ENCODE measurements around the gene ASAP2. TPM values are rescaled to one million over a fixed set of nuclear protein-coding genes. Genes with fewer than 3 reads are reported as not detected.

Gene ASAP2
- polyA plus RNA-seq, 1 donor (not counting 4 experiments of a cell fraction or from before 2014, with no cell fraction given), result 54.2 TPM

GRCh38 chr2:9271691-9272090 is 65.1 kb downstream of the ASAP2 start:
- Histone ChIP-seq H2AFZ (ENCODE audit: control insufficient read depth, low read length) (no peak overlapping the region), H3K9ac (ENCODE audit: control insufficient read depth, extremely low read depth, insufficient read depth, low read length) (no peak overlapping the region), H4K20me1 (ENCODE audit: control insufficient read depth, extremely low read depth, insufficient read depth, low read length) (no peaks in the 10 kb centered on the region), H3K4me1 (ENCODE audit: control insufficient read depth, extremely low read depth, insufficient read depth, low read length) (peaks cover 20% of the 10 kb centered on the region), H3K27me3 (ENCODE audit: control insufficient read depth, extremely low read depth, insufficient read depth, low read length) (no peaks in the 10 kb centered on the region), H3K79me2 (ENCODE audit: control insufficient read depth, insufficient read depth, low read length) (peaks cover 95% of the 10 kb centered on the region), H3K36me3 (ENCODE audit: control insufficient read depth in 2 of 2, extremely low read depth in 1 of 2, insufficient read depth in 2 of 2, low read length in 2 of 2) (peaks cover 6 to 15% of the 10 kb centered on the region in 2 experiments), H3K9me1 (ENCODE audit: control insufficient read depth, extremely low read depth, insufficient read depth, low read length) (no peaks in the 10 kb centered on the region), H3K9me3 (ENCODE audit: control insufficient read depth, low read depth, low read length) (peaks cover 3% of the 10 kb centered on the region), H3K27ac (ENCODE audit: control insufficient read depth, insufficient read depth, low read length) (no peak overlapping the region), H3K4me3 (ENCODE audit: control insufficient read depth in 2 of 3, extremely low read depth in 1 of 3, insufficient read depth in 2 of 3, low read depth in 1 of 3, low read length in 3 of 3) (no peak overlapping the region), H3K4me2 (ENCODE audit: control insufficient read depth, extremely low read depth, insufficient read depth, low read depth, low read length) (no peak overlapping the region)
- dilution Hi-C loops (cut with MboI; ENCODE audit: extremely low pct_ligation_motif_present, low sequenced_read_pairs), result no loop called here
- FAIRE-seq, result no peak
- no peak for DNase-seq (ENCODE audit: low read depth, low spot score)
- TF ChIP-seq, protein P1, sequence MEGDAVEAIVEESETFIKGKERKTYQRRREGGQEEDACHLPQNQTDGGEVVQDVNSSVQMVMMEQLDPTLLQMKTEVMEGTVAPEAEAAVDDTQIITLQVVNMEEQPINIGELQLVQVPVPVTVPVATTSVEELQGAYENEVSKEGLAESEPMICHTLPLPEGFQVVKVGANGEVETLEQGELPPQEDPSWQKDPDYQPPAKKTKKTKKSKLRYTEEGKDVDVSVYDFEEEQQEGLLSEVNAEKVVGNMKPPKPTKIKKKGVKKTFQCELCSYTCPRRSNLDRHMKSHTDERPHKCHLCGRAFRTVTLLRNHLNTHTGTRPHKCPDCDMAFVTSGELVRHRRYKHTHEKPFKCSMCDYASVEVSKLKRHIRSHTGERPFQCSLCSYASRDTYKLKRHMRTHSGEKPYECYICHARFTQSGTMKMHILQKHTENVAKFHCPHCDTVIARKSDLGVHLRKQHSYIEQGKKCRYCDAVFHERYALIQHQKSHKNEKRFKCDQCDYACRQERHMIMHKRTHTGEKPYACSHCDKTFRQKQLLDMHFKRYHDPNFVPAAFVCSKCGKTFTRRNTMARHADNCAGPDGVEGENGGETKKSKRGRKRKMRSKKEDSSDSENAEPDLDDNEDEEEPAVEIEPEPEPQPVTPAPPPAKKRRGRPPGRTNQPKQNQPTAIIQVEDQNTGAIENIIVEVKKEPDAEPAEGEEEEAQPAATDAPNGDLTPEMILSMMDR (optimal IDR thresholded peaks at IDR 0.05 in 1 of 3, IDR thresholded peaks at IDR 0.05 in 1 of 3, conservative IDR thresholded peaks at IDR 0.05 in 1 of 3; ENCODE audit: extremely low read depth in 1 of 3, insufficient read depth in 2 of 3, low read length in 3 of 3), result no peak
- TF ChIP-seq EZH2 (IDR thresholded peaks at IDR 0.05; ENCODE audit: low read length), result no peak

DNA sequence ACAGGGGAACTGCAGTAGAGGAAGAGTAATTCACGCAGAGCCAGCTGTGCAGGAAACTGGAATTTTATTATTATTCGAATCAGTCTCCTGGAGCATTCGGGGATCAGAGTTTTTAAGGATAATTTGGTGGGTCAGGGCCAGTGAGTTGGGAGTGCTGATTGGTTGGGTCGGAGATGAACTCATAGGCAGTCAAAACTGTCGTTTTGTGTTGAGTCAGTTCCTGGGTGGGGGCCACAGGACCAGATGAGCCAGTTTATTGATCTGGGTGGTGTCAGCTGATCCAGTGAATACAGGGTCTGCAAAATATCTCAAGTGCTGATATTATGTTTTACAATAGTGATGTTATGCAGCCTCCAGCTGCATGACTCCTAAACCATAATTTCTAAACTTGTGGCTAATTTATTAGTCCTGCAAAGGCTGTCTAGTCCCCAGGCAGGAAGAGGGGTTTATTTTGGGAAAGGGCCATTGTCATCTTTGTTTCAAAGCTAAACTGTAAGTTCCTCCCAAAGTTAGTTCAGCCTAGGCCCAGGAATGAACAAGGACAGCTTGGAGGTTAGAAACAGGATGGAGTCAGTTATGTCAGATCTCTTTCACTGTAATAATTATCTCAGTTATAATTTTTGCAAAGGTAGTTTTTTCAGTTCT is 67.0 kb downstream of the ASAP2 start:
- Histone ChIP-seq H2AFZ (ENCODE audit: control insufficient read depth, low read length) (no peak overlapping the region), H4K20me1 (ENCODE audit: control insufficient read depth, extremely low read depth, insufficient read depth, low read length) (no peaks in the 10 kb centered on the region), H3K27ac (ENCODE audit: control insufficient read depth, insufficient read depth, low read length) (no peak overlapping the region), H3K9me1 (ENCODE audit: control insufficient read depth, extremely low read depth, insufficient read depth, low read length) (no peaks in the 10 kb centered on the region), H3K79me2 (ENCODE audit: control insufficient read depth, insufficient read depth, low read length) (peaks cover 94% of the 10 kb centered on the region), H3K4me1 (ENCODE audit: control insufficient read depth, extremely low read depth, insufficient read depth, low read length) (peaks cover 20% of the 10 kb centered on the region), H3K9me3 (ENCODE audit: control insufficient read depth, low read depth, low read length) (peaks cover 3% of the 10 kb centered on the region), H3K27me3 (ENCODE audit: control insufficient read depth, extremely low read depth, insufficient read depth, low read length) (no peaks in the 10 kb centered on the region), H3K36me3 (ENCODE audit: control insufficient read depth in 2 of 2, extremely low read depth in 1 of 2, insufficient read depth in 2 of 2, low read length in 2 of 2) (peaks cover 4 to 11% of the 10 kb centered on the region in 2 experiments), H3K4me2 (ENCODE audit: control insufficient read depth, extremely low read depth, insufficient read depth, low read depth, low read length) (no peak overlapping the region), H3K9ac (ENCODE audit: control insufficient read depth, extremely low read depth, insufficient read depth, low read length) (no peak overlapping the region), H3K4me3 (ENCODE audit: control insufficient read depth in 2 of 3, extremely low read depth in 1 of 3, insufficient read depth in 2 of 3, low read depth in 1 of 3, low read length in 3 of 3) (no peak overlapping the region)
- TF ChIP-seq, protein P1 (optimal IDR thresholded peaks at IDR 0.05 in 1 of 3, IDR thresholded peaks at IDR 0.05 in 1 of 3, conservative IDR thresholded peaks at IDR 0.05 in 1 of 3; ENCODE audit: extremely low read depth in 1 of 3, insufficient read depth in 2 of 3, low read length in 3 of 3), result no peak
- TF ChIP-seq EZH2 (IDR thresholded peaks at IDR 0.05; ENCODE audit: low read length), result no peak
- DNase-seq (ENCODE audit: low read depth, low spot score) (no peak), FAIRE-seq (no peak)
- dilution Hi-C loops (cut with MboI; ENCODE audit: extremely low pct_ligation_motif_present, low sequenced_read_pairs), result no loop called here
